GM12878 (cell line): ENCODE data around the gene SLC9A8. TPM values are rescaled to one million over a fixed set of nuclear protein-coding genes. Genes with fewer than 3 reads are reported as not detected.

Source experiments
- BCLAF1 ChIP-seq: fragments of 450-650 bp; IDR thresholded peaks from 2 replicates; pipeline ENCODE4 v1.6.1; 2017; ENCODE audit warnings: antibody characterized with exemption, mild to moderate bottlenecking, moderate library complexity
- CHD4 ChIP-seq: fragments of 200-600 bp; sonication (generic); IDR thresholded peaks from 2 replicates; pipeline ENCODE4 v1.6.1; 2016; ENCODE audit warnings: mild to moderate bottlenecking
- TCF12 ChIP-seq: IDR thresholded peaks from 2 replicates; pipeline ENCODE4 v1.6.1; 2011; ENCODE audit warnings: low read depth, mild to moderate bottlenecking, low read length
- ZBTB11 ChIP-seq: fragments of 450-650 bp; formaldehyde crosslinking; IDR thresholded peaks from 2 replicates; pipeline ENCODE4 v1.5.0; 2022; ENCODE audit warnings: mild to moderate bottlenecking, missing genetic modification characterization
- polyA plus RNA-seq, 11 experiments: library from polyadenylated mRNA; depleted of rRNA in 4 of 11; unstranded in 6 of 11; stranded (reverse) in 5 of 11; fragments of >200 nt; fragmentation: Nextera tagmentation in 4 of 11; fragmentation: Illumina TruSeq in 1 of 11; extraction: Ambion mirVana in 4 of 11; extraction: Trizol in 1 of 11; gene quantifications; 1 replicate in 1 of 11; 2 replicates in 10 of 11; pipeline versions ENCODE4 v1.2.1 to v1.2.3, GENCODE V29; 2011 to 2016; ENCODE audit warnings: inconsistent platforms in 2 of 11, missing spikeins in 2 of 11, low read depth in 1 of 11
- total RNA-seq, 4 experiments: library from RNA; depleted of rRNA in 3 of 4; stranded (reverse); fragments of >200 nt in 3 of 4; fragmentation: Illumina TruSeq in 1 of 4; extraction: Trizol in 1 of 4; gene quantifications; 2 replicates each; pipeline versions ENCODE4 v1.2.1 to v1.2.3, GENCODE V29; 2013 to 2021
- TF ChIP-seq, protein P1 (sequence below): fragments of 450-650 bp; IDR thresholded peaks from 2 replicates; pipeline ENCODE4 v1.6.1; 2016; ENCODE audit warnings: mild to moderate bottlenecking

The SLC9A8 gene
- total and polyA plus RNA-seq, 10 of the 15 experiments (the other 5 are each of a cell fraction or from before 2014, with no cell fraction given): 0.40 to 15.5 (median 6.5) TPM

- TF ChIP-seq ZBTB11 (CRISPR knock-in tag): no peak
- TF ChIP-seq CHD4: no peak
- TF ChIP-seq BCLAF1: no peak
- TF ChIP-seq, protein P1, sequence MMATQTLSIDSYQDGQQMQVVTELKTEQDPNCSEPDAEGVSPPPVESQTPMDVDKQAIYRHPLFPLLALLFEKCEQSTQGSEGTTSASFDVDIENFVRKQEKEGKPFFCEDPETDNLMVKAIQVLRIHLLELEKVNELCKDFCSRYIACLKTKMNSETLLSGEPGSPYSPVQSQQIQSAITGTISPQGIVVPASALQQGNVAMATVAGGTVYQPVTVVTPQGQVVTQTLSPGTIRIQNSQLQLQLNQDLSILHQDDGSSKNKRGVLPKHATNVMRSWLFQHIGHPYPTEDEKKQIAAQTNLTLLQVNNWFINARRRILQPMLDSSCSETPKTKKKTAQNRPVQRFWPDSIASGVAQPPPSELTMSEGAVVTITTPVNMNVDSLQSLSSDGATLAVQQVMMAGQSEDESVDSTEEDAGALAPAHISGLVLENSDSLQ: no peak
- no peak for TF ChIP-seq TCF12
These were observed 62.1 kb downstream of the SLC9A8 start (continued) for GRCh38 chr20:49874696-49875095.
